HCEC 1CT (cell line): ENCODE measurements around the gene IGF2BP2.

Experiments
- DNase-seq: peaks from one replicate; pipeline ENCODE4 v3.0.0-alpha.2; 2017

The IGF2BP2 gene

GRCh38 chr3:185732782-185733181 lies 92.1 kb downstream of the IGF2BP2 start:
- DNase-seq = peak; percentile 94

DNA sequence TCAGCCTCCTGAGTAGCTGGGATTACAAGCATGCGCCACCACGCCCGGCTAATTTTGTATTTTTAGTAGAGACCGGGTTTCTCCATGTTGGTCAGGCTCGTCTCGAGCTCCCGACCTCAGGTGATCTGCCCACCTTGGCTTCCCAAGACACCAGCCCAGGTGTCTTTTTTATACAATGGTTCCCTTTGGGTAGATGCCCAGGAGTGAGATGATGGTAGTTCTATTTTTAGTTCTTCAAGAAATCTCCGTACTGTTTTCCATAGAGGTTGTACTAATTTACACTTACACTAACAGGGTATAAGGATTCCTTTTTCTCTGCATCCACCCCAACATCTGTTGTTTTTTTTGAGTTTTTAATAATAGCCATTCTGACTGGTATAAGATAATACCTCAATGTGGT lies 94.3 kb downstream of the IGF2BP2 start:
- no peak for DNase-seq

- peak; percentile 96 for DNase-seq
These were observed 95.3 kb downstream of the IGF2BP2 start for GRCh38 chr3:185729337-185730055.

GRCh38 chr3:185728630-185729336 lies 96.1 kb downstream of the IGF2BP2 start:
- peak; percentile 47 for DNase-seq

GRCh38 chr3:185727873-185728272 lies 97.0 kb downstream of the IGF2BP2 start:
- peak; percentile 31 for DNase-seq

GRCh38 chr3:185726254-185726967 lies 98.4 kb downstream of the IGF2BP2 start:
- DNase-seq = no peak

GRCh38 chr3:185724761-185725160 lies 100.1 kb downstream of the IGF2BP2 start:
- DNase-seq = peak; percentile 35

- DNase-seq = no peak
These were observed 100.6 kb downstream of the IGF2BP2 start for GRCh38 chr3:185724251-185724650.

DNA sequence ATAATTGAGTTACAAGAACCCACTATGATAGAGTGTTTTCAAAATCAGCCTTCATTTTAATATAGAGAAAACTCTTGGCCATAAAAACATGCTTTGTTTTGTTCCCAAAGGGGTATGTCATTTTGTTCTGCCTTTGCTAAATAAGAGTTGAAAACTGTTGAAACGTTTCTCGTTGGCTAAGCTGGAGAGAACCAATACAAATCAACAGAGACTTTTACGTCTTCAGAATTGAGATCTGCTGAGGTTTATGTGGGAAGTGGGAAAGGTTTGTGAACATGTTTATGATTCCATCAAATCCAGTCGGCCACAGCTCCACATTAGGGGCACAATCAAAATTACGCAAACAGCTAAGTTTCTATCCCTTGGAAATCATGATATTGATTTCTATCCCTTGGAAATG lies 102.0 kb downstream of the IGF2BP2 start:
- DNase-seq = no peak

DNA sequence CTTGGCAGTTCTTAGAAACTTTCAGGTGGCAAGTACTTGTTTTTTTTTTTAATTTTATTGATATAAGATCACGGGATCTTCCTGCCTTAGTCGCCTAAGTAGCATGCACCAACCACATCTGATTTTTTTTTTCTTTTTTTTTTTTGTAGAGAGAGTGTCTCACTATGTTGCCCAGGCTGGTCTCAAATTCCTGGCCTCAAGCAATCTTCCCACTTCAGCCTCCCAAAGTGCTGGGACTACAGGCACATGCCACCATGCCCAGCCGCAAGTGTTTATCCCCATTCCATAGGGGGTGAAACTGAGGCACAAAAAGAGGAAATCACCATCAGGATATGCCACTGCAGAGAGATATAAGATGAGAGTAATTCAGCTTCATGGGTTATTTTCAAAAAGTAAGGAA lies 102.9 kb downstream of the IGF2BP2 start:
- DNase-seq = no peak

- no peak for DNase-seq
These were observed 104.5 kb downstream of the IGF2BP2 start for GRCh38 chr3:185720326-185720725.

- DNase-seq = no peak
These were observed 105.9 kb downstream of the IGF2BP2 start for GRCh38 chr3:185718736-185719593.

DNA sequence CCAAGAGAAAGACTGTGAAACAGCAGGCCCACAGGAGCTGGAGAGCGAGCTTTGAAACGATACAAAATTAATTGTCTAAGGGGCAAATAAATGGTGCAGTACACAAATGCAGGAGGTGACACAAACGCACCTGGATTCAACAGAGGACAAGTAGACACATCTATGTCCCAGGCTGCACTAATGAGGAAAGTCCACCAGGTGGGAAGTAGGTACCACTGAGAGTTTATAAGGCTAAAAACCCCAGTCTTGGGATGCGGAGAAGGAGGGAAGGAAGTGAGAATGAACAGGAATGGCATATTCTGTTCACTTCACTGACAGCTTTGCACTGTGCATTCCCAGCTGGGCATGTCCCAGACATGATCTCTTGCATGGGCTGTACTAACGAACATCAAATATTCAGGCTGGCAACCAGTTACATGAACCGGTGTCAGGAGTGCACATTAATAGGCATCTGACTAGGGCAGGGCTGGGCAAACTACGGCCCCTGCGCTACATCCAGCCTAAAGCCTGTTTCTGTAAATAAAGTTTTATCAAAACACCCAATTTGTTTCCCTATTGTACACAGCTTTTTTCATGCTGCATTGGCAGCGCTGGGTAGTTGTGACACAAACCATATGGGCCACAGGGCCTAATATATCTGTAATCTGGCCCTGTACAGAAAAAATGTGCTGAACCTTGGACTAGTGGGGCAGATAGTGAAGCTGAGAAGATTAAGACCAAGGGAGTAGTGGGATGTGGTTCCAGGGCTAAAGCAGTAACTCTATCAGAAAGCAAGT lies 107.0 kb downstream of the IGF2BP2 start:
- no peak for DNase-seq

GRCh38 chr3:185717121-185717520 lies 107.7 kb downstream of the IGF2BP2 start:
- peak; percentile 89 for DNase-seq

DNA sequence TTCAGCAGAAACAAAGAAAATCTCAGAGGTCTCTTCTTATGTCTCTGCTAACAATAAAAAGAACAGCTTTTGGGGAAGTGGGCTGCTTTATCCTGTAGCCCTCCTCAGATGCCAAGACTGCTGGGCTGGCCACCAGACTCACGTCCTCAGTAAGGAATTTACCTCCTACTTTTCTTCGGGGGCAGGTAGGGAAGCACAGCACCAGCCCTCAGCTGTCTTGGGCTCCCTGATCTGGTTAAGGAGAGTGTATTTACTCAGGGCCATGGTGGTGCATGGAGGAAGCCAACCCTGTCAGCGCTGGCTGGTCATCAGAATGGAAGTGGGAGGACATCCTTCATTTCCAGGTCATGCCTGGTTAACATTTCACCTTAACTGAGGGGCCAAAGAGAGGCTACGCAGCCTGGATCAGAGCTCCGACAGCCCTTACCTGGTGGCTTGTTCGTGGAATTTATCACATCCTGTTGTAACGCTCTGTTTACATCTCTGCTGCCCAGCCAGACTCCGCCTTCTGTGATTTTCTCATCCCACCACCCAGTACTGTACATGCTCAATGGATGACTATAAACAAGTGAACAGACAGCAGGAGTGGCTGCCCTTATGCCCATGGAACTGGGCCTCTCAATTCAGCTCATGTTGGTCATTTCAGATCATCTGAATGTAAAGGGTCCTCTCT lies 108.3 kb downstream of the IGF2BP2 start:
- DNase-seq = no peak

DNA sequence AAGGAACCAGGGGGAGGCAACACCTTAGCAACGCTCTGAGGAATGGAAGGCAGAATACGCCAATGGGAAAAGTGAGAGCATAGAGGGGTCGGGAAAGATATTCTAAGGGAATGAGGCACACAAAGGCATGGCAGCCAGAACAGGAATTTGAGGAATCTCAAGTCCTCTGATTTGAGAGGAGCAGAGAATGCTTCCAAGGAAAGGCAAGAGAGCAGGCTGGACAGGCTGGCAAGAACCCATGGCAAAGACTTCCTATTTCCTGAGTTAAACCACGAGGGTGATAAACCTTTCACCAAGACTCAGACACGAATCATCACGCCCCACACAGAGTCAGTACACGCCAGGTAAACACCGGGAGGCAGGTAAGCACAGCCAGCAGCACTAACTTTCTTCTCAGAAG lies 109.8 kb downstream of the IGF2BP2 start:
- peak; percentile 46 for DNase-seq

GRCh38 chr3:185714085-185714484 lies 110.8 kb downstream of the IGF2BP2 start:
- DNase-seq = no peak

DNA sequence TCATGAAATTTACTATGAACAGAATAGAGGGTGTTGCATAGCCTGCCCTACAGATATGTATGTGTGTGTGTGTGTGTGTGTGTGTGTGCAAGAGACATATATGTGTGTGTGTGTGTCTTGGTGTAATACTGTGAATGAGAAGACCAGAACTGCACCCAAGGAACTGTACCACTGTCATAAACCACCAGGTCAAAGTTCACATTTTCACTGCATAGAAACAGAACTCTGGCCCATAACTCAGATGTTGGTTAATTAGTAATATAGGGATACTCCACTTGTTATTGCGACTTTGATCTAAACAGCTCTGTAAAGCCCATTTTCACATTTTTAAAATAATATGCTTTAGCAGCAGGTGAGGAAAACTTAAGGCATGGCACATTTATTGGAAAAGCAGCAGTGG lies 111.8 kb downstream of the IGF2BP2 start:
- DNase-seq = no peak

- peak; percentile 39 for DNase-seq
These were observed 112.5 kb downstream of the IGF2BP2 start for GRCh38 chr3:185712337-185712736.

DNA sequence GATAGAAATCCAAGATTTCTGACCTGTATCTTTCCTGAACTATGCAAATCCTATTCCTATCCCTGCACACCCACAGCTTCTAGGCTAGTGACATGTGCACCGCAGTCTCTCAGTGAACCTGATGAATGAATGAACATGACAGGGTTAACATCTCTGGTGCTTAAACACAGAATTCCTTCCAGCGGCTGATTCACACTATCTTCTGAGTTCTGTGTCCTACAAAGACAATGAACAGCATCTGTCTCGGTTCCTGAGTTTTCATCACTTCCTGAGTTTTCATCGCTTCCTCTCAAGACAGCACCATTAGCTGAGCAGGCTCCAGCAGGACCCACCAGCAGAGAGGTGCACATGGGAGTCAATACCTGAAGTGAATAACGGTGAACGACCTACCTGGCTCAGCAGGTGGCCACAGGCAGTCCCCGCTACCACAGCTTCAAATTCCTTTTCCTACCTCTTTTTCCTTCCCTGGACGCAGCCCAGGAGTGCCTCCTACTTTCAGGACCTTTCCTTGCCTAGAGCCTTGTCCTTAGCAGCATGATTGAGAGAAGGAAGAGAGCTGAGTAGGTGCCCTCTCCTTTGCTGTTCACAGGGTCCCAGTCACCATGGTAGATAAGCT lies 113.5 kb downstream of the IGF2BP2 start:
- DNase-seq = peak; percentile 29
